ENCODE results near the gene COG5. TPM values are rescaled to one million over a fixed set of nuclear protein-coding genes. Genes with fewer than 3 reads are reported as not detected.

The COG5 gene
- total RNA-seq, 2 experiments from 2014 or later, result 37.6 to 40.3 TPM

DNA sequence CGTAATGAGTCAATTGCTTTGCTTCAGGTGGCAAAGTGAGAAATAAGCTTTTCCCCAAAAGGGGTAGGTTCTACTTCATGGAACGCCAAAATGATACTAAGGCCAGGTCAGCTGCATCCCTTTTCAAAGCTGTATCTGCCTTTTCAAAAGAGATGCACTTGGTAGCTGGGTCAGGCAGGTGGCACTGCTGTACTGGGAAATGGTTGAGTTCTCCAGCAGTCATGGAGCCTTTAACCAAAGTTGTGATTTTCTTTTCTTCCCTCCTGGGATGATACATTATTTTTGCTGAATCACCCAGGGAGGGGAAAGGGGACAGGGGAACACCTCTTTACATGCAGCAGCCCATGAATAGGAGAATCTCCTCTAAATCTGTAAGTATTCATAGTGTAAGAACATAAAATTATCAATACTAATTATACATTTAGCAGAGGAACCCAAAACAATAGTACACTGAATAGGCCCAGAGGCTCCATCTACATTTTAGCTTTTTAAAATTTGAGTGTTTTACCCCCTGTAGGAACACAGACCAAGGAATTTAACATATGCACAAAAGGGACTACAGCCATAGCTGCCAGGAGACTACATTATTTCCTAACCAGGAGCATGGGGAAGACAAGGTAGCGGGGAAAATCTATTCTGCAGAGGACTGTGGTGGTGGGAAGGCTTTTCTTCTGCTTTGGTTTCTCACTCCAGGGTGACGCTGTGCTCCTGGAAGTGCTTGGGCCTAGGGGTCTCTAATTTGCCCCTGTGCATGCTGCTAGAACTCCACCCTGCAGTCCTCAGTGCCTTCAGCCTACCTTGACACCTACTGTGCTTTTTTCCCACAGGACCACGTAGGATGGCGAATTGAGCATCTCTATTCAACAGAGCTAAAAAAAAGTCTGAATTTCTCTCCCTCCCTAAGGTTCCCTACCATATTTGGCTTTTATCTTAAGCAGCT, 100.3 kb downstream of the COG5 start:
- Mint-ChIP-seq H3K27me3 (no peaks in the 10 kb centered on the region), H3K36me3 (ENCODE audit: low read depth) (peaks cover 7% of the 10 kb centered on the region), H3K27ac (no peak overlapping the region), H3K9me3 (no peaks in the 10 kb centered on the region), H3K4me3 (no peak overlapping the region), H3K4me1 (ENCODE audit: low read depth) (no peaks in the 10 kb centered on the region)
- intact Hi-C loops (cut with micrococcal nuclease), result loop anchor here (2.0 kb wide), 1 partner anchor 261 kb away; no protein-coding TSS in a partner anchor
- ChIA-PET CTCF (interaction anchor here (0.7 to 3.1 kb wide), 26 partner anchors 9 to 416 kb away, joined by 3 to 48 read pairs (median 4); partner anchors contain the start of genes COG5 and DUS4L), POLR2A (no interaction called here)
- ATAC-seq, result peak; percentile 82
- peak; percentile 56 for DNase-seq
- peak; percentile 44 for TF ChIP-seq CTCF (IDR thresholded peaks at IDR 0.05)

DNA sequence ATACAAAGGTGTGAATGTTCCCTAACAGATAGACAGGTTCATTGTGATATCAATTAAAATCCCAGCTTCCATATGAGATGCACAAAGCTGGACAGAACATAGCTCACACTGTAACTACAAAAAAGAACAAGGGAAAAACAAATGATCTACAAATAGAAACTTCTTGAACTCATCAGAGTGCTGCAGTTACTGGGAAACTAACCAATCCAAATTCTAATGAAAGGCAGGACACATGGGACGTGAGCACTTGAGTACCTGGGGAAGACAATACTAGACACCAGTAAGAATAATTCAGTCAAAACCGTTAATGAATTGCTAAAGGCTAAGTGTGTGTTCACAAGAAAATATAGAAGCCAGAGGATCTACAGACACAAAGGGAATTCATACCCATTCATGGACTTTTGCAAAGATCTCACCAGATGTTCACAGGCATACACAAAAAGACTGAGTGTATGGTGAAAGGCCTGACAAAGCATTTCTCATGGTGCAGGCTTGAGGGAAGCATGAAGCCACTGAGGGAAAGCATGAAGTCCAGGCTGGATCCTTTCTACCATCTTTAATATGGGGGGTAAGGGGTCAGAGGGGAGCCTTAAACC, 101.7 kb downstream of the COG5 start:
- H3K27me3 Mint-ChIP-seq, result no peaks in the 10 kb centered on the region
- H3K36me3 Mint-ChIP-seq (ENCODE audit: low read depth), result peaks cover 12% of the 10 kb centered on the region
- ATAC-seq (no peak), DNase-seq (no peak)
- H3K9me3 Mint-ChIP-seq, result peaks cover 2% of the 10 kb centered on the region
- H3K4me3 Mint-ChIP-seq, result no peak overlapping the region
- H3K4me1 Mint-ChIP-seq (ENCODE audit: low read depth), result no peaks in the 10 kb centered on the region
- CTCF ChIA-PET, result no interaction called here
- POLR2A ChIA-PET, result no interaction called here
- intact Hi-C loops (cut with micrococcal nuclease), result loop anchor here (2.0 kb wide), 1 partner anchor 263 kb away; no protein-coding TSS in a partner anchor
- no peak for TF ChIP-seq CTCF (IDR thresholded peaks at IDR 0.05)
- H3K27ac Mint-ChIP-seq, result no peak overlapping the region

GRCh38 chr7:107453388-107453787, 110.3 kb downstream of the COG5 start:
- no peaks in the 10 kb centered on the region for H3K27me3 Mint-ChIP-seq
- H3K27ac Mint-ChIP-seq, result no peak overlapping the region
- ATAC-seq (no peak), DNase-seq (no peak)
- peaks cover 36% of the 10 kb centered on the region for H3K36me3 Mint-ChIP-seq (ENCODE audit: low read depth)
- no peak for TF ChIP-seq CTCF (IDR thresholded peaks at IDR 0.05)
- H3K4me3 Mint-ChIP-seq, result no peak overlapping the region
- intact Hi-C loops (cut with micrococcal nuclease), result no loop called here
- ChIA-PET POLR2A (no interaction called here), CTCF (interaction anchor here (1.1 kb wide), 1 partner anchor 11 kb away, joined by 4 read pairs; no protein-coding TSS in a partner anchor)
- no peaks in the 10 kb centered on the region for H3K4me1 Mint-ChIP-seq (ENCODE audit: low read depth)
- peaks cover 2% of the 10 kb centered on the region for H3K9me3 Mint-ChIP-seq

- Mint-ChIP-seq H3K27ac (no peak overlapping the region), H3K4me3 (no peak overlapping the region), H3K9me3 (no peaks in the 10 kb centered on the region), H3K27me3 (no peaks in the 10 kb centered on the region), H3K4me1 (ENCODE audit: low read depth) (peaks cover 10% of the 10 kb centered on the region), H3K36me3 (ENCODE audit: low read depth) (peaks cover 26% of the 10 kb centered on the region)
- TF ChIP-seq CTCF (IDR thresholded peaks at IDR 0.05), result no peak
- CTCF ChIA-PET, result no interaction called here
- ATAC-seq, result no peak
- DNase-seq, result no peak
- POLR2A ChIA-PET, result no interaction called here
- intact Hi-C loops (cut with micrococcal nuclease), result no loop called here
These were observed 112.8 kb downstream of the COG5 start for GRCh38 chr7:107450970-107451369.

- DNase-seq, result no peak
- Mint-ChIP-seq H3K27ac (no peak overlapping the region), H3K27me3 (no peaks in the 10 kb centered on the region), H3K36me3 (ENCODE audit: low read depth) (peaks cover 16% of the 10 kb centered on the region), H3K4me3 (no peak overlapping the region), H3K4me1 (ENCODE audit: low read depth) (peaks cover 12% of the 10 kb centered on the region), H3K9me3 (peaks cover 2% of the 10 kb centered on the region)
- ChIA-PET CTCF (interaction anchor here (1.2 to 1.6 kb wide), 2 partner anchors 46 to 299 kb away, joined by 3 read pairs; no protein-coding TSS in a partner anchor), POLR2A (no interaction called here)
- no peak for ATAC-seq
- intact Hi-C loops (cut with micrococcal nuclease), result no loop called here
- no peak for TF ChIP-seq CTCF (IDR thresholded peaks at IDR 0.05)
These were observed 116.7 kb downstream of the COG5 start for GRCh38 chr7:107446988-107447387.
